ENCODE data around the gene FRY. TPM values are rescaled to one million over a fixed set of nuclear protein-coding genes. Genes with fewer than 3 reads are reported as not detected.

FRY gene
- total and polyA plus RNA-seq, 9 of the 15 experiments (the other 6 are each of a cell fraction or from before 2014, with no cell fraction given) = 0.03 to 0.31 (median 0.11) TPM; not detected in 3

GRCh38 chr13:32022311-32022710 lies 9.3 kb upstream of the FRY start:
- DNase-seq (ENCODE audit: extremely low read depth in 1 of 4, low spot score in 3 of 4) (no peak), ATAC-seq (0 out of 3 replicates have a peak, but pooled peaks have one; percentile 35), FAIRE-seq (no peak)
- in situ Hi-C loops (cut with MboI) = no loop called here
- no peaks in the 10 kb centered on the region for H3K4me1 ChIP-seq (replicated peaks in 1 of 2; ENCODE audit: control insufficient read depth in 2 of 2, insufficient read depth in 2 of 2, low read length in 2 of 2)
- H4K20me1 ChIP-seq (replicated peaks; ENCODE audit: control insufficient read depth, insufficient read depth, low read length) = no peaks in the 10 kb centered on the region; the same call in 1 of the 2 replicates
- TF ChIP-seq SMARCC2 (IDR thresholded peaks at IDR 0.05; ENCODE audit: low read depth) (no peak), POLR2A (conservative IDR thresholded peaks at IDR 0.05) (no peak), TBL1XR1 (IDR thresholded peaks at IDR 0.05; ENCODE audit: low read length in 2 of 2) (no peak), ZC3H8 (IDR thresholded peaks at IDR 0.05) (no peak), HNRNPL (IDR thresholded peaks at IDR 0.05; ENCODE audit: low read depth, low read length) (no peak), TOE1 (IDR thresholded peaks at IDR 0.05; ENCODE audit: borderline replicate concordance) (no peak), TOE1 (CRISPR knock-in tag; IDR thresholded peaks at IDR 0.05; ENCODE audit: borderline replicate concordance, low read depth) (no peak), CEBPB (tag; IDR thresholded peaks at IDR 0.05) (no peak), ZBTB11 (CRISPR knock-in tag; IDR thresholded peaks at IDR 0.05) (no peak), PRMT5 (CRISPR knock-in tag; IDR thresholded peaks at IDR 0.05) (no peak)
- H3K79me2 ChIP-seq (ENCODE audit: control insufficient read depth, insufficient read depth, low read length) = no peaks in the 10 kb centered on the region
- no peaks in the 10 kb centered on the region for H3K27me3 ChIP-seq (ENCODE audit: control insufficient read depth in 2 of 2, insufficient read depth in 2 of 2, low read length in 2 of 2)
- no peak overlapping the region for H3K4me2 ChIP-seq (ENCODE audit: insufficient read depth, low read length)
- POLR2A ChIA-PET = interaction anchor here (0.7 kb wide), 1 partner anchor 124 kb away, joined by 3 read pairs; no protein-coding TSS in a partner anchor
- CTCF ChIA-PET (ENCODE audit: low intra/inter-chr PET ratio) = no interaction called here
- H2AFZ ChIP-seq (ENCODE audit: low read depth, low read length) = no peak overlapping the region
- H3K36me3 ChIP-seq (ENCODE audit: control insufficient read depth, insufficient read depth, low read length) = no peaks in the 10 kb centered on the region
- intact Hi-C loops (cut with micrococcal nuclease) = loop anchor here (5.0 kb wide), 1 partner anchor 290 kb away; no protein-coding TSS in a partner anchor
- no peaks in the 10 kb centered on the region for H3K9me3 ChIP-seq (replicated peaks; ENCODE audit: control insufficient read depth, insufficient read depth, low read depth, low read length)
- H3K27ac ChIP-seq (ENCODE audit: extremely low read depth, low read depth, low read length) = no peak overlapping the region
- H3K4me3 ChIP-seq = no peak overlapping the region
- BruUV-seq (replicated peaks) = no TSS peak
- H3K9me1 ChIP-seq (ENCODE audit: control insufficient read depth, insufficient read depth, low read length) = no peaks in the 10 kb centered on the region
- H3K9ac ChIP-seq (ENCODE audit: insufficient read depth in 1 of 2, low read depth in 2 of 2, low read length in 2 of 2) = no peak overlapping the region
- 0% methylated on average over 4 of the region's 4 CpGs for WGBS (ENCODE audit: insufficient coverage, low coverage, missing lambda C conversion rate)

Data from K562 (cell line).